ENCODE data around the gene SLC39A1.

Gene SLC39A1

GRCh38 chr1:153959454-153959853, 3.9 kb downstream of the SLC39A1 start:
- TF ChIP-seq, protein P1, sequence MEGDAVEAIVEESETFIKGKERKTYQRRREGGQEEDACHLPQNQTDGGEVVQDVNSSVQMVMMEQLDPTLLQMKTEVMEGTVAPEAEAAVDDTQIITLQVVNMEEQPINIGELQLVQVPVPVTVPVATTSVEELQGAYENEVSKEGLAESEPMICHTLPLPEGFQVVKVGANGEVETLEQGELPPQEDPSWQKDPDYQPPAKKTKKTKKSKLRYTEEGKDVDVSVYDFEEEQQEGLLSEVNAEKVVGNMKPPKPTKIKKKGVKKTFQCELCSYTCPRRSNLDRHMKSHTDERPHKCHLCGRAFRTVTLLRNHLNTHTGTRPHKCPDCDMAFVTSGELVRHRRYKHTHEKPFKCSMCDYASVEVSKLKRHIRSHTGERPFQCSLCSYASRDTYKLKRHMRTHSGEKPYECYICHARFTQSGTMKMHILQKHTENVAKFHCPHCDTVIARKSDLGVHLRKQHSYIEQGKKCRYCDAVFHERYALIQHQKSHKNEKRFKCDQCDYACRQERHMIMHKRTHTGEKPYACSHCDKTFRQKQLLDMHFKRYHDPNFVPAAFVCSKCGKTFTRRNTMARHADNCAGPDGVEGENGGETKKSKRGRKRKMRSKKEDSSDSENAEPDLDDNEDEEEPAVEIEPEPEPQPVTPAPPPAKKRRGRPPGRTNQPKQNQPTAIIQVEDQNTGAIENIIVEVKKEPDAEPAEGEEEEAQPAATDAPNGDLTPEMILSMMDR (IDR thresholded peaks at IDR 0.05): no peak

- TF ChIP-seq, protein P1 (IDR thresholded peaks at IDR 0.05): no peak
These were observed 4.4 kb downstream of the SLC39A1 start for GRCh38 chr1:153958961-153959260.

GRCh38 chr1:153958111-153958960, 5.0 kb downstream of the SLC39A1 start, which contains the start of gene CRTC2:
Gene CRTC2, minus strand, starts transcription at chr1:153958612. Its CDS starts 115 bp downstream, at chr1:153958497.
- TF ChIP-seq, protein P1 (IDR thresholded peaks at IDR 0.05): 0 out of 2 replicates have a peak, but pooled peaks have one; percentile 22

- TF ChIP-seq, protein P1 (IDR thresholded peaks at IDR 0.05): no peak
These were observed 5.6 kb downstream of the SLC39A1 start for GRCh38 chr1:153957744-153958110.

- TF ChIP-seq, protein P1 (IDR thresholded peaks at IDR 0.05): no peak
These were observed 6.2 kb downstream of the SLC39A1 start for GRCh38 chr1:153956997-153957715.

- TF ChIP-seq, protein P1 (IDR thresholded peaks at IDR 0.05): no peak
These were observed 8.5 kb downstream of the SLC39A1 start for GRCh38 chr1:153954826-153955225.

- TF ChIP-seq, protein P1 (IDR thresholded peaks at IDR 0.05): no peak
These were observed 9.4 kb downstream of the SLC39A1 start for GRCh38 chr1:153953859-153954365.
